ENCODE results near the gene DLG2.

DLG2 gene

DNA sequence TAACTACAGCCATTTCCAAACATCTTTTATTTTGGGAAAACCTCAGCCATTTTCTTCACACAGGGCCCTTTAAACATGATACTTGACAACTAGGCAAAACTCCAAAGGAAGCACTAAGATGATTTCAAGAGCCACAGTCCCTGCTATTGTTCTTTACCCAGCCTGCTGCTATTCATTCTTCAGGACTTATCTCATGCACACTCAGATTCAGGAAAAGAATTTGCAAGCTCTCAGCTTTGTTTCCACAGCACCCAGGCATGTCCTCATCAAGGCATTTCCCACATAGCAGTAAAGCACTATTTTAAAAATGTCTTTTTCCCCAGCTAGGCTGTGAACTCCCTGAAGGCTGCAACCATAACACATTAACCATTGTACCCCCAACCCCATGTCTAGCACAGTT, 1731.6 kb downstream of the DLG2 start:
- TF ChIP-seq, protein P1, sequence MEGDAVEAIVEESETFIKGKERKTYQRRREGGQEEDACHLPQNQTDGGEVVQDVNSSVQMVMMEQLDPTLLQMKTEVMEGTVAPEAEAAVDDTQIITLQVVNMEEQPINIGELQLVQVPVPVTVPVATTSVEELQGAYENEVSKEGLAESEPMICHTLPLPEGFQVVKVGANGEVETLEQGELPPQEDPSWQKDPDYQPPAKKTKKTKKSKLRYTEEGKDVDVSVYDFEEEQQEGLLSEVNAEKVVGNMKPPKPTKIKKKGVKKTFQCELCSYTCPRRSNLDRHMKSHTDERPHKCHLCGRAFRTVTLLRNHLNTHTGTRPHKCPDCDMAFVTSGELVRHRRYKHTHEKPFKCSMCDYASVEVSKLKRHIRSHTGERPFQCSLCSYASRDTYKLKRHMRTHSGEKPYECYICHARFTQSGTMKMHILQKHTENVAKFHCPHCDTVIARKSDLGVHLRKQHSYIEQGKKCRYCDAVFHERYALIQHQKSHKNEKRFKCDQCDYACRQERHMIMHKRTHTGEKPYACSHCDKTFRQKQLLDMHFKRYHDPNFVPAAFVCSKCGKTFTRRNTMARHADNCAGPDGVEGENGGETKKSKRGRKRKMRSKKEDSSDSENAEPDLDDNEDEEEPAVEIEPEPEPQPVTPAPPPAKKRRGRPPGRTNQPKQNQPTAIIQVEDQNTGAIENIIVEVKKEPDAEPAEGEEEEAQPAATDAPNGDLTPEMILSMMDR (IDR thresholded peaks at IDR 0.05; ENCODE audit: low read depth, low read length), result no peak
- DNase-seq (ENCODE audit: extremely low read depth, low read depth), result no peak

DNA sequence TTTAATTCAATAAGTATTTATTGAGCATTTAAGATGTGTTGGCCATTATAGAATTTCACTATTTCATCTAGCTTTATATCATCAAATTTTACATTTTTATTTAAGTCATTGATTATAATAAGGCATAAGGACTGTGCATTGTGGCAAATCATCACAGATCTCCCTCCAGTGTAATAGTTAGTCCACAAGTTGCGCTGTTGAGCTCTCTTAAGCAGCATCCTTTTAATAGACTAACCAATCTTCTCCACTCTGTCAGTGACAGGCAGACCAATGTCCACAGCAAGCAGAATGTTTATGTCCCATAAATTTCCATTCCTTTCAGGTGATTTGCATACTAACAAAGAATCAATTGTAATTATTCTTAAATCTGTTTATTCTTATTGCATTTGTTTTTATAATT, 1745.7 kb downstream of the DLG2 start:
- TF ChIP-seq, protein P1 (IDR thresholded peaks at IDR 0.05; ENCODE audit: low read depth, low read length), result no peak
- DNase-seq (ENCODE audit: extremely low read depth, low read depth), result no peak

DNA sequence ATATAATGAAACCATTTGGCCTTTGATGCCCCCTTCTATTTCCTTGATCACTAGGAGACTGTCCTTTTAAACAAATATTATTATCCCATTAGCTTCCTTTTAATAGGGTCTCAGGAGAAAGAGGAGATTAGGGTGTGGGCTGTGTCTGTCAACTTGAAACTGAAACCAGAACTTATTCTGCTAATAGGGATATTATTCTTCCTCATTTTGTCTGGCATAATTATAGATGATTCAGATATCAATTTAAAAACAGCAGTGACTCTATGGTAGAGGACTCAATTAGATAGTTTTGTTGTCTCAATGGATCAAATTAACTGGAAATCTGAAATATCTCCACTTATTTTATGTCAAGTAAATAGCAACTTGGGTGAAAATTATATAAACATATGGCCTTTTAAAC, 1756.1 kb downstream of the DLG2 start:
- DNase-seq (ENCODE audit: extremely low read depth, low read depth), result no peak
- TF ChIP-seq, protein P1 (IDR thresholded peaks at IDR 0.05; ENCODE audit: low read depth, low read length), result no peak

- TF ChIP-seq, protein P1 (IDR thresholded peaks at IDR 0.05; ENCODE audit: low read depth, low read length), result no peak
- no peak for DNase-seq (ENCODE audit: extremely low read depth, low read depth)
These were observed 1760.5 kb downstream of the DLG2 start for GRCh38 chr11:83866655-83867054.

DNA sequence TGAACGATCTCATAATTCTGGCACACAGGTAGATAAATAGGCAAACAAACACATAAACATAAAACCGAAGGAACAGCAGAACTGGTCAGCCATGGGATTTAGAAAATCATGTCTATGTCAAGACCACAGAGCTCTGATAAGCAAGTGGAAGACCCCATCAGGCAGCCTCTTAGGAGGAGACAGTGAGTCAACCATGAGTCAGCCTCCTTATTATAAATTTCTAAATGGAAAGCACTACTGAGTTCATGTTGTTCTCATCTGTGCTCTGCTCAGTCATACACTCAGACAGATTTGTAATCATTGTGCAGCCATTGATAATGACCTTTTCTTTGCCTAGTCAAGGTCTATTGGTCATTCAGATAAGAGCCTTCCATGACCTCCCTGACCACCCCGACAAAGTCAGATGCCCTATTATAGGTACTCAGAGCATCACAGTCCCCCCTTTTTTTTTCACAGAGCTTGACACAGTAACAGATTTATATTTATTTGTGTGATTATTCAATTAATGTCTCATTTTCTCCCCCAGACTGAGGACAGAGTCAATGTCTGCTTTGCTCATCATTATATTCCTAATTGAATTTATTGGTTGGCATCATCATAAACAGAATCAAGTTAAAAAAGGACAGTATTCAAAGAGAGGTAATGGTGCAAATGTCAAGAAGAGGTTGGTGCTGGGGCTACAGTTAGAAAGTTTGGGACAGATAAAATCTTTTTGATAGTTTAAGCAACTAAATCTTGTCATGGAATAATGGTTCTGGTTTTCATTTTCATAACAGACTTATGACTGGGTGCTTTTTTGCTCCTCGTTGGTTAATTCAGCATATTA, 1761.3 kb downstream of the DLG2 start:
- no peak for DNase-seq (ENCODE audit: extremely low read depth, low read depth)
- TF ChIP-seq, protein P1 (IDR thresholded peaks at IDR 0.05; ENCODE audit: low read depth, low read length), result no peak

GRCh38 chr11:83864412-83865057, 1762.6 kb downstream of the DLG2 start:
- TF ChIP-seq, protein P1 (IDR thresholded peaks at IDR 0.05; ENCODE audit: low read depth, low read length), result no peak
- DNase-seq (ENCODE audit: extremely low read depth, low read depth), result no peak

GRCh38 chr11:83863272-83863671, 1763.9 kb downstream of the DLG2 start:
- TF ChIP-seq, protein P1 (IDR thresholded peaks at IDR 0.05; ENCODE audit: low read depth, low read length), result no peak
- no peak for DNase-seq (ENCODE audit: extremely low read depth, low read depth)
